ENCODE measurements around the gene STXBP2.

STXBP2 gene

GRCh38 chr19:7676376-7676775, 39.5 kb downstream of the STXBP2 start:
- H3K9ac ChIP-seq = no peak overlapping the region
- H3K27me3 ChIP-seq (ENCODE audit: control insufficient read depth, insufficient read depth, low read length) = peaks cover 3% of the 10 kb centered on the region
- H3K4me2 ChIP-seq (ENCODE audit: low read length) = no peak overlapping the region
- H3K4me1 ChIP-seq = no peaks in the 10 kb centered on the region
- H3K36me3 ChIP-seq (ENCODE audit: control insufficient read depth, insufficient read depth, low read length) = no peaks in the 10 kb centered on the region
- no peak overlapping the region for H3K27ac ChIP-seq
- no peaks in the 10 kb centered on the region for H3K79me2 ChIP-seq
- TF ChIP-seq CTCF (IDR thresholded peaks at IDR 0.05) = no peak
- H3K9me3 ChIP-seq (ENCODE audit: control insufficient read depth, low read length) = no peaks in the 10 kb centered on the region
- no peak overlapping the region for H2AFZ ChIP-seq
- no peak overlapping the region for H3K4me3 ChIP-seq (ENCODE audit: low read depth, low read length)

GRCh38 chr19:7676854-7677253, 39.9 kb downstream of the STXBP2 start, which contains the start of gene MCEMP1:
Gene MCEMP1 (plus strand): TSS chr19:7677090. CDS start chr19:7677121, 31 bp downstream.
- no peak for TF ChIP-seq CTCF (IDR thresholded peaks at IDR 0.05)
- Histone ChIP-seq H3K4me1 (peaks cover 3% of the 10 kb centered on the region), H3K27ac (no peak within 1 kb of the TSS), H3K27me3 (ENCODE audit: control insufficient read depth, insufficient read depth, low read length) (peaks cover 3% of the 10 kb centered on the region), H3K36me3 (ENCODE audit: control insufficient read depth, insufficient read depth, low read length) (no peaks in the 10 kb centered on the region), H3K4me2 (ENCODE audit: low read length) (no peak within 1 kb of the TSS), H2AFZ (no peak within 1 kb of the TSS), H3K79me2 (no peaks in the 10 kb centered on the region), H3K9ac (no peak within 1 kb of the TSS), H3K9me3 (ENCODE audit: control insufficient read depth, low read length) (no peaks in the 10 kb centered on the region), H3K4me3 (ENCODE audit: low read depth, low read length) (no peak within 1 kb of the TSS)

- H2AFZ ChIP-seq = no peak overlapping the region
- H3K9ac ChIP-seq = no peak overlapping the region
- H3K27me3 ChIP-seq (ENCODE audit: control insufficient read depth, insufficient read depth, low read length) = peaks cover 3% of the 10 kb centered on the region
- H3K36me3 ChIP-seq (ENCODE audit: control insufficient read depth, insufficient read depth, low read length) = no peaks in the 10 kb centered on the region
- H3K9me3 ChIP-seq (ENCODE audit: control insufficient read depth, low read length) = no peaks in the 10 kb centered on the region
- no peak overlapping the region for H3K4me3 ChIP-seq (ENCODE audit: low read depth, low read length)
- H3K4me1 ChIP-seq = peaks cover 3% of the 10 kb centered on the region
- H3K27ac ChIP-seq = no peak overlapping the region
- no peak overlapping the region for H3K4me2 ChIP-seq (ENCODE audit: low read length)
- H3K79me2 ChIP-seq = no peaks in the 10 kb centered on the region
- TF ChIP-seq CTCF (IDR thresholded peaks at IDR 0.05) = no peak
These were observed 40.9 kb downstream of the STXBP2 start for GRCh38 chr19:7677669-7678311.

- Histone ChIP-seq H2AFZ (no peak overlapping the region), H3K27me3 (ENCODE audit: control insufficient read depth, insufficient read depth, low read length) (peaks cover 3% of the 10 kb centered on the region), H3K79me2 (no peaks in the 10 kb centered on the region), H3K9ac (no peak overlapping the region), H3K4me2 (ENCODE audit: low read length) (no peak overlapping the region), H3K27ac (no peak overlapping the region), H3K4me3 (ENCODE audit: low read depth, low read length) (no peak overlapping the region), H3K36me3 (ENCODE audit: control insufficient read depth, insufficient read depth, low read length) (no peaks in the 10 kb centered on the region), H3K4me1 (peaks cover 3% of the 10 kb centered on the region), H3K9me3 (ENCODE audit: control insufficient read depth, low read length) (no peaks in the 10 kb centered on the region)
- TF ChIP-seq CTCF (IDR thresholded peaks at IDR 0.05) = no peak
These were observed 42.3 kb downstream of the STXBP2 start for GRCh38 chr19:7678971-7679751.

All from parathyroid adenoma (tissue), 2 donors.